H1 (cell line): ENCODE data around the gene WDR4. TPM values are rescaled to one million over a fixed set of nuclear protein-coding genes. Genes with fewer than 3 reads are reported as not detected.

Source experiments
- POLR2AphosphoS5 ChIP-seq: IDR thresholded peaks from 2 replicates; pipeline ENCODE4 v1.6.1; 2011; ENCODE audit warnings: low read depth, low read length
- RNF2 ChIP-seq: fragments of 200-900, 300-1000 bp; sonication (generic); IDR thresholded peaks from 2 replicates; pipeline ENCODE4 v1.7.1; 2016; ENCODE audit warnings: borderline replicate concordance, low read depth, mild to moderate bottlenecking, antibody characterized with exemption, low read length; ENCODE audit not compliant: poor library complexity, severe bottlenecking; ENCODE audit errors: missing control alignments
- polyA plus RNA-seq, 7 experiments: library from polyadenylated mRNA; depleted of rRNA in 3 of 7; stranded (reverse) in 5 of 7; unstranded in 2 of 7; fragments of >200 nt in 5 of 7; fragments of 200-250 nt in 2 of 7; gene quantifications; 1 replicate in 5 of 7; 2 replicates in 1 of 7; 4 replicates in 1 of 7; pipeline versions ENCODE4 v1.2.1 to v1.2.3, GENCODE V29; 2011 to 2013; ENCODE audit warnings: missing spikeins in 2 of 7, mixed read lengths in 2 of 7
- total RNA-seq: library from RNA; stranded (reverse); fragmentation: NEBNext Ultra II Directional; extraction: Animal tissue kit (Norgen Biotek cat#: 25700); gene quantifications from 2 replicates; pipeline ENCODE4 v1.2.1, GENCODE V29; 2021

WDR4 gene
- total and polyA plus RNA-seq, 2 of the 8 experiments (the other 6 are each of a cell fraction or from before 2014, with no cell fraction given): 28.9 to 47.8 TPM

GRCh38 chr21:42850866-42851391 is 28.4 kb downstream of the WDR4 start (continued):
- TF ChIP-seq RNF2: no peak
- TF ChIP-seq POLR2AphosphoS5: 0 out of 2 replicates have a peak, but pooled peaks have one; percentile 52
